CD4-positive, alpha-beta T cell treated with Interferon alpha-2 for 1 hour (primary cell): ENCODE measurements around the gene SMARCA2.

Experiments used
- DNase-seq, 2 donors: peaks; one replicate each; pipeline ENCODE4 v3.0.0-alpha.2; 2020 to 2022

SMARCA2 gene

DNA sequence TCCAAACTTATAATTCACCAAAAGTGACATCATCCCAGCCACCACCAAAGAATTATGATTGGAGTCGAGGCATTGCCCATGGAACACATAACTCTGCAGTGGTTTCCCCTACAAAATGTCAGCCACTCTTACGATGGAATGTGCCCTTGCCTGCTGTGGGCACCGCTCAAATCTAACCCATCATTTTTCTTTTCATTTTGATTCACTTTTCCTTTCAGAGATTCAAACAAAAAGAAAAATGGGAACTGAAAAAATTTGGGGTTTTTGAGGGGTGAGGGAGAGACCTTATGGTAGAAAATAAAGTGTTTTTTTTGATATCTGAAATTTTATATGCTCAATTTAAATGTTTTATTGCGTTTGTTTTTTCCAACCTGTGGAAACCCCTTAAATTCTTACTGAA lies 28.1 kb downstream of the SMARCA2 start:
- no peak for DNase-seq

- DNase-seq: no peak
Measured at GRCh38 chr9:2043881-2044462, 28.8 kb downstream of the SMARCA2 start.

DNA sequence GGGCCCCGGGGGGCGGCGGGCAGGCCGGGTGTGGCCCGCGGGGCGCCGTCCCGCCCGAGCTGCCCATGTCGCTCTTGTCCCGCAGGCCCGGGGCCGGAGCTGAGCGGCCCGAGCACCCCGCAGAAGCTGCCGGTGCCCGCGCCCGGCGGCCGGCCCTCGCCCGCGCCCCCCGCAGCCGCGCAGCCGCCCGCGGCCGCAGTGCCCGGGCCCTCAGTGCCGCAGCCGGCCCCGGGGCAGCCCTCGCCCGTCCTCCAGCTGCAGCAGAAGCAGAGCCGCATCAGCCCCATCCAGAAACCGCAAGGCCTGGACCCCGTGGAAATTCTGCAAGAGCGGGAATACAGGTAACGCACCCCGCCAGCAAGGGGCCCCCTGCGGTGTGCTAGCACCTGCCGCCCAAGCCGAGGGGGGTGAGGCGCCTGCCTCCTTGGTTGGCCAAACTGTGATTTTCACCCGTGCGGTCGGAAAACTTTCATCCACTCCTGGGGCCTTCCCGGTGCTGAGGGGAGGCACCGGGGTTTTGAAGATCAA lies 32.1 kb downstream of the SMARCA2 start:
- DNase-seq: no peak

DNA sequence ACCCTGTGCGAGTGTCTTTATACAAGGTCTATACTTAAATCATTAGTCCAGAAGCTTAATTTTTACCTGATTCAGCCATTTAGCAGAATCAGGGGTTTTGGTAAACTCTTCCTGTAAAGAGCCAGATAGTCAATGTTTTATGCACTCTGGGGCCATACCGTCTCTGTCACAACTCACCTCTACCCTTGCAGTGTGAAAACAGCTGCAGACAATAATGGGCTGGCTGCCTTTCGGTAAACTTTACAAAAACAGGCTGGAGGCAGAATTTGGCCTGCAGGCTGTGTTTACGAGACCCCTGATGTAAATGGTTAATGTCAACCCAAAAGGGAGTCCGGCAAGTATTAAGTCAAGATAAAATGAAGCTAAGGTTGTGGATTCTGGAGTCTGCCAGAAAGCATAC lies 32.8 kb downstream of the SMARCA2 start:
- DNase-seq: no peak

DNA sequence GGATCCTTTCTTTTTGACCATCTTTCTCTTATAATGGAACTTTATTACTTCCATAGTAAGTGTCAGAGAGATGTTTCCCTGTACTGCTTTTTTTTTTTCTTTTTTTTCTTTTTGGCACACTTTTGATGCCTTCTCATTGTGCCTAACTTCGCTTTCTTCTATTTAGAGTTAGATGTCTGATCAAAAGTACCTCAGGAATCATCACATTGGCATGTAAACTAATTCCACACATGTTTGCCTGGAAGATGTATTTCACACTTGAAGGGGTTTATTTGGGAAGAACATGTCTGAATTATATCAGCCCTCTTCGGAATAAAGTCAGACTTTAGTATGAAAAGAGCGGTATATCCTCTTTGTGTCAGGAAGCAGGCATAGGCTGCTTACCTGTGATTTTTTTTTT lies 35.1 kb downstream of the SMARCA2 start:
- no peak for DNase-seq

DNA sequence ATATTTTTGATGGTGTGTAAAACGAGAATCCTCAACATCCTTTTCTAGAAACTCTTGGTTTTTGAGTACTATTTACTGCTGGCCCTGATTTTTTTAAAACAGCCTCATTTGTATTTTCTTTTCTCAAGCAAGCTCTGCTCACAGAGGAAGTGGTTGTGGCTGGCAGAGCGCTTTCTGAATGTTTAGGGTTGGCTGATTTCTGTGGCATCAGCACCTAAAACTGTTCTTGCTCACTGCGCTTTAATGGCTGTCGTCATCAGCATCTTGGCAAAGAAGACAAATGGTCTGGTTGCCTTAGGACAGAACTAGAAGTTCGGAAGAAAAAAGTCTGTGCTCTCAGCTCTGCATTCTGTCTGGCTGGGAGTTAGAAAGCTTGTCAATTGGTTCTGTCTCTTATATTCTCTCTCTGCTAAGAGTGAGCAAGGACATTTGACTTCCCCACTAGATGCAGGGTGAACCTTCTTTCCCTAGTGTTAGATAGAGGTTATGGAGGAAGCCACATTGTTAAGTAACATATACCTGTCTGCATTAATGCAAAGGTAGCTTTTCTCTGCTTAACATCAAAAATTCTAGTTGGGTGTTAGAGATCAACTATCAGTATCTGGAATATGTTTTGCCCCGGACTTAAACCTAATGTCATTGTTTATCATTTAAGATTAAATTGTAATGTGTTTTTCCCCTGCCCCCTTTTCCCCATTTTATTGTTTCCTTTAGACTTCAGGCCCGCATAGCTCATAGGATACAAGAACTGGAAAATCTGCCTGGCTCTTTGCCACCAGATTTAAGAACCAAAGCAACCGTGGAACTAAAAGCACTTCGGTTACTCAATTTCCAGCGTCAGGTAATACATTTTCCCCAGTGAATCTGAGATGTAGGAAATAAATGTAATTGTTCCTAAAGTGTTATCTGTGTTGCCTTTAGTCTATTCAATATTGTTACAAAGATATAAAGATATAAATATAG lies 39.0 kb downstream of the SMARCA2 start:
- peak; percentile 71 to 82 for DNase-seq

DNA sequence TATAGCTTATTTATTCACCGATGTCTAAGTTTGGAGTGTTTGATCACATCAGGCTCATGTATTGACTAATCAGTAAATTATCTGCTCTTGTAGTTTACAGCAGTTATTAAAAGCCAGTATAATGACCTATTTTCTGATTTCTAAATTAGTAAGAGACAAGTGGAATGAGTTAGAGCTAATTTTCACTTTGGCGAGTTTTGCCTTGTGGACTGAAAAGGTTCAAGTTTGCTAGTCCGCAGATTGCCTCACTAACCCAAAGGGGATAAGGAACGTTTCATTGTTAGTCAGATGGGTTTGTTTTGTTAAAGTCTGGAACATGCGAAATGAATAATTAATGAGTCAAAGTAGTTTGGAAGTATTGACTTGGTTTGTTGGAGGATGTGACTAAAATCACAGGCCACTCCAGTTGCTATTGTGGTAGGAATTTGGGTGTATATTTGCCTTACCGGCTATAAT lies 40.1 kb downstream of the SMARCA2 start:
- no peak for DNase-seq

GRCh38 chr9:2059274-2059929 lies 44.3 kb downstream of the SMARCA2 start:
- DNase-seq: no peak

- DNase-seq: no peak
Measured at GRCh38 chr9:2060424-2060823, 45.3 kb downstream of the SMARCA2 start.

DNA sequence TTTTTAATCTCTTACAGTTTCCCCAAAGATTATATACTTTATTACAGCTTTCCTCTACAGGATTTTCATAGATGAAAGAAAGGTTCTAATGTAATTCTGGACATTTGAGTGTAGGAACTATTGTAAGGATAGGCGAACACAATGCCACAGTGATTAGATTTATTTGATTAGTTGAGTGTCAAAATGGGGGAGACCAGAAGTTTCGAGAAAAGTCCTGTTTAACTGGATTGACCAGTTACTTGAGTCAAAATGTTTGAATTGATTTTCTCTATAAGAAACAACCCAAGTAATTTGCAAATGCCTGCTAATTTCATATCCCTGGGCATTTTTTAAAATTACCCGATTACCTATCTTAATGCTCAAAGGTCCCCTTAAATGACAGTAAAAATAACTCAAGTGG lies 50.6 kb downstream of the SMARCA2 start:
- no peak for DNase-seq

DNA sequence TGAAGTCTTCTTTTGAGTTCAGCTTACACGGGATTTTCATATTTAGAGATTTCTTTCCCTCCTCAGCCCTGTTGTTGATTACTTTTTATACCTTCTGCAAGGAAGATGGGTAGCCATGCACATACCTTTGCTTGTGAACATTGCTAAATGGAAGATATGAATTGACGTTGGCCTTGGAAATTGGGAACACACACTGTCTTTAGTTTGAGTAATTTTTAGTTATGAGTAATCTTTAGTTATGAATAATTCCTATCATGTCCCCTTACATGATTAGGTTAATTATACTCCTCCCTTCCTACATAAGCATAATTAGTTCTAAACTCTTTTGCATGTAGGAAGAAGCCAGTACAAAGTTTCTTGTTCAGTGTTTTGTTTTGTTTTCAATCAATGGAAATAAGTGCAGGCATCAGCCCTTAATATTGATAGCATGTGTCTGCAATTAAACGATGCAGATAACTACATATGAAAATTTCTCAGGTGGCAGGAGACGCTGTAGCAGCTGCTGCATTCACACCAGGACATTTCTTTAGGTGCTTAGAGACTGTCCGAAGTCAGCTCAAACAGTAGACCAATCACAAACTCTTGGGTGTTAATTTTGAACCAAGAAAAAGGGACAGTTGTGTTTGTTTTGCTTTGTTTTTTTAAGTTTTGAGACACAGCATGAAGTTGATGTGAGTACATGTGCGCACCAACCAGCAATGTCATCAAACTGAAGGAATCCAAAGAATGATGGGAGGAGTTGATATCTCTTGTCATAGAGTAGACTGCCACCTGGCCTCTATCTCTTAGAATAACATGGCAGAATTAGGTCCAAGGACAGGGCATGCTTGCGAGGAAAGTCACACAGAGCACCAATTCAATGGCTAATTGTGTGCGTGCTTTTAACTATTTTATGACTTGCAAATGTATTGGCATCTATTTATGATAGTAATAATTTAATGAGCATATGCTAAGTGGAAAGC lies 51.4 kb downstream of the SMARCA2 start:
- DNase-seq: peak; percentile 3 to 53

DNA sequence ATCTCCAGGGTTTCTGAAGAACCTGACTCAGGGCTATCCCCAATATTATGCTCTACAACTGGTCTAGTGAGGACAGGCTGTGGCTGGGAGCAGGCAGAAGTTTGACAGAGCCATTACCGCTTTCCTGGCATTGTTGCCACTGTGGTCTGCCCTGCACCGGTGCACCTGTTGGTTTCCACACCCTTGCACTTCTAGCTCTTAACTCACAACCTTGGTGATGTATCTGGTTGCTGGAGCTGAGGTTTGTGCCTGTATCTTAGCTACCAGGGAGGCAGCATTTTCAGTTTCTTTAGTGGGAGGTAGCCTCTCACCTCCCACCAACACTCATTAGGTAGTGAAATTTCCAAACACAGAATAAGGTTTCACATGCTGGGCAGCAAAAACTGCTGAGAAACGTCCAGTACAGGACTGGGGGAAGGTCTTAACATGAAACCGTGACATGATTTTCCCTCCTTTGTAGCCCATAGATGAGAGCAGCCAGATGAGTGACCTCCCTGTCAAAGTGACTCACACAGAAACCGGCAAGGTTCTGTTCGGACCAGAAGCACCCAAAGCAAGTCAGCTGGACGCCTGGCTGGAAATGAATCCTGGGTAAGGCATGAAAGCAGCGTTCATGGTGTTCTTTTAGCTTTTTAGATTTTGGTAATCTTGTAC lies 57.7 kb downstream of the SMARCA2 start:
- DNase-seq: no peak

DNA sequence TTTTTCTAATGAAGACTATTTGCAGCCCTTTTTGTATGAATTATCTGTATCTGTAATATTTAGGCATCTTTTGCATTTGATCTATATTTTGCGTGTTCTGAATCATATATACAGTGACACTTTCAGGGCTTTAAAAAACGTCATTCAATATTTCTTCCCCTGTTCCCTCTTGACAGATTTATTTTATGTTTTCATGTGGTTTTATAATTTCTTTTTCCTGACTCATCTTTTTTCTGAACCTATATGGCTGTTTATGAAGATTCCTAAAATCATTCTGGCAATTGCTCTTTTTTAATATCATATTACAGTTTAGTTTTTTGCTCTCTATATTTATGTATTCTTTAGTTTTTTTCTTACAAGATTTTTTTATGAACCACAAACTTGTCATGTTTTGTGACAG lies 67.6 kb downstream of the SMARCA2 start:
- no peak for DNase-seq

DNA sequence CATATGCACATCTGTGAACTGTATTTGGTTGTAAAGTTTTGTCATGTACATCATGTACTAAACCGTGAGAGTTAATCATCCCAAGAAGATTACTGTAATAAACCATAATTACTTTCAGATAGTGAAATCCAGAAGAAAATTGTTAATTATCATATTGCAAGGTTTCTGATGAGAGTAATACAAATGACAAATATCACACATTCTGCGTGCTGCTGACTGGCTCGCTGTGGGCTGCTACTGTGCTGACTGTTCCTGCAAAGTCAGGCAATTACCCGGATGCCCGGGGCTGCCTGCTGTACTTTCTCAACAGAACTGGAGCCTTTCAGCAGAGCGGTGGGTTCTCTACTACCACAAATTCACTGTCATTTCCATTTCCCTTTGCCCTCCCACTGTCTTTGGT lies 68.3 kb downstream of the SMARCA2 start:
- no peak for DNase-seq

DNA sequence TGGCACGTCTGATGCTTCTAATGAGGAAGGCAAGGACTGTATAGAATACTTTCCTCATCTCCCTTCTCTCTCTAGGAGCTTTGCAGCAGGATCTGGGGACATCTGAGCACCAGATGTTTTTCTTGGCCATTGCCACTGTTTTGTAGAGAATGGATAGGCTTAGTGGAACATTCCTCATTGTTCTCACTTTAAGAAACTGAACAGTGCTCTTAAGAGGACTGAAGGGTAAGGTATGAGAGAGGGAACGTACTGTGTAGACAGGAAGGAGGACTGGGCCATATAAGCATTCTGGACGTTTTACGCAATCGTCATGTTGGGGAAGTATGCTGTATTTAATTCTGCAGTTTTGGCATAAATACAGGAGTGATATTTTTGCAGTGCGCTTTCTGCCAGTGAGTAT lies 70.6 kb downstream of the SMARCA2 start:
- DNase-seq: no peak

GRCh38 chr9:2086116-2086515 lies 71.0 kb downstream of the SMARCA2 start:
- no peak for DNase-seq

DNA sequence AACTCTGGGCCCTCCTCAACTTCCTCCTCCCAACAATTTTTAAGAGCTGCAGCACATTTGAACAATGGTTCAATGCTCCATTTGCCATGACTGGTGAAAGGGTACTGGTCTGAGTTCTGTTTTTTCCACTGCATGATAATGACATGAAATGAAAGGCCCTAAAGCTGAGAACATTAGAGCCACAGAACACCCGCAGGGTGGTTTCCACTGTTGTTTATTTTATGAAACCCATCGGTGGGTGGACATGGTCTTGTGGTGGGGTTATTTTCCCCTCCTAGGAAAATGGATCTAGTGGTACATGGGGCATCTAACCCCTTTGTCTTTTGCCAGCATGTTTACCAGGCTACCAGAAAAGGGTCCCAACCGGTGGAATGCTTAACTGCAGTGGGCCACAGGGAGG lies 71.8 kb downstream of the SMARCA2 start:
- DNase-seq: no peak

GRCh38 chr9:2087500-2088313 lies 72.6 kb downstream of the SMARCA2 start:
- peak; percentile 5 to 70 for DNase-seq

DNA sequence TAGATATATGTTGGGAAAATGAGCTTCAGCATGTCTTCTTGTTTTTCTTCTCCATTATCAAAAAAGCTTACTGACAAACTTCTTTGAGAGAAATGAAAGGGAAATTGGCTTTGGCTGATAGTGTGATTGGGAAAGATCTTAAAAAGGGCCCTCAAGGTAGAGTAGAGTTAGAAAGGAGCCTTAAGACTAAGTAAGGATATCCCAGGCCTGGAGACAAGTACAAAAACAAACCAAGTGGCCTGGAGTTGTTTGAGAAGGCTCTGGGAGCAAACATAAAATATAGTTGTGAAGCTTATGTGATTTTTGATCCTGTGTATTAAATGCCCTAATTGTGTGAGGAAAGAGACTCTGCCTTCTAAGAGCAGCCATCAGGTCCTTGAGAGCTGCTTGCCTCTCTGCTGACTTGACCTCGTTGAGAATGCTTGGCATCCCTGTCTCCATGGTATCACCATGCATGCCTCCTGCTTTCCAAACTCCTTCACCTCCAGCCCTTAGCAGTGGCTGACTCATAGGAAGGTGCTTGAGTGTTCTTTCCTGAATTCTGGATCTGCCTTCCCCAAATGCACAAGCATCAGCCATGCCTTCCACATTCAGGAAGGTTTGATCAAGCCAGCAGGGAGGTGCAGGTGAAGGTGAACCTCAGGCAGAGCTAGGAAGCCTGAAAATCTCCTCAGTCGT lies 78.9 kb downstream of the SMARCA2 start:
- no peak for DNase-seq

GRCh38 chr9:2096376-2096970 lies 81.3 kb downstream of the SMARCA2 start:
- DNase-seq: no peak
